Gastrocnemius medialis (tissue), 4 donors: ENCODE data around the gene PPDPF. TPM values are rescaled to one million over a fixed set of nuclear protein-coding genes. Genes with fewer than 3 reads are reported as not detected.

ENCODE experiments used
- ATAC-seq, 2 donors: fragments of 150-250 bp; one replicate each; pipeline ENCODE4 v1.9.1; 2016
- DNase-seq, 2 donors: peaks; one replicate each; pipeline ENCODE4 v3.0.0-alpha.2; 2019
- H3K27ac ChIP-seq, 4 donors: fragments of 200-600 bp; sonication (generic); 1 replicate in 1 of 4; 2 replicates in 3 of 4; pipeline ENCODE4 v1.5.1; 2016 to 2018; ENCODE audit warnings: mild to moderate bottlenecking in 2 of 4, moderate library complexity in 1 of 4
- H3K27me3 ChIP-seq, 3 donors: fragments of 200-600 bp; sonication (generic) in 2 of 3; 1 replicate in 1 of 3; 2 replicates in 2 of 3; pipeline versions ENCODE4 v1.5.1 to v1.6.0; 2016 to 2019; ENCODE audit warnings: mild to moderate bottlenecking in 1 of 3, moderate library complexity in 1 of 3
- H3K36me3 ChIP-seq, 2 donors: fragments of 200-600 bp; sonication (generic) in 1 of 2; one replicate each; pipeline ENCODE4 v1.5.1; 2017 to 2018
- H3K4me1 ChIP-seq, 2 donors: fragments of 200-600 bp; sonication (generic) in 1 of 2; one replicate each; pipeline ENCODE4 v1.5.1; 2016 to 2017; ENCODE audit warnings: mild to moderate bottlenecking in 2 of 2
- H3K4me3 ChIP-seq, 4 donors: fragments of 200-600 bp; sonication (generic) in 3 of 4; 1 replicate in 1 of 4; 2 replicates in 3 of 4; pipeline ENCODE4 v1.5.1; 2016 to 2019; ENCODE audit warnings: mild to moderate bottlenecking in 2 of 4
- H3K9me3 ChIP-seq, 3 donors: fragments of 200-600 bp; sonication (generic) in 2 of 3; 1 replicate in 1 of 3; 2 replicates in 2 of 3; pipeline ENCODE4 v1.5.1; 2016 to 2019
- CTCF ChIP-seq, 5 experiments: fragments of 450-650 bp in 3 of 5; fragments of 200-600 bp in 2 of 5; sonication (generic) in 2 of 5; IDR thresholded peaks in 4 of 5; conservative IDR thresholded peaks in 1 of 5; 1 replicate in 4 of 5; 2 replicates in 1 of 5; pipeline ENCODE4 v1.5.1; 2016 to 2019; ENCODE audit warnings: antibody characterized with exemption in 5 of 5, mild to moderate bottlenecking in 3 of 5, moderate library complexity in 3 of 5
- POLR2A ChIP-seq, 2 donors: fragments of 450-650 bp; IDR thresholded peaks; one replicate each; pipeline ENCODE4 v1.6.1; 2017; ENCODE audit warnings: antibody characterized with exemption in 2 of 2, mild to moderate bottlenecking in 2 of 2, moderate library complexity in 2 of 2
- in situ Hi-C, 4 donors: fragments of 200-750 bp; cut with MboI; loops; one replicate each; pipeline versions ENCODE4 v1.15.0 to v1.8.0; 2017; ENCODE audit warnings: low sequenced_read_pairs in 4 of 4
- intact Hi-C: fragments of 100-400 bp; cut with DNase I; formaldehyde crosslinking; loops from one replicate; pipeline ENCODE4 v1.15.1; 2023; ENCODE audit warnings: low total_unique reads
- total RNA-seq, 4 donors: library from RNA; depleted of rRNA; stranded (reverse); fragments of >200 nt; gene quantifications; one replicate each; pipeline versions ENCODE4 v1.1.0 to v1.2.3, GENCODE V29; 2016

PPDPF gene
- total RNA-seq, 4 donors from 2014 or later, result 50.2 to 207 (median 76.1) TPM

GRCh38 chr20:63525971-63526370 lies 5.4 kb downstream of the PPDPF start:
- no peaks in the 10 kb centered on the region for H3K9me3 ChIP-seq
- H3K27me3 ChIP-seq, result peaks cover 6 to 17% (median 12%) of the 10 kb centered on the region in 3 donors
- no peak overlapping the region for H3K4me3 ChIP-seq
- ATAC-seq, result no peak
- no peak for DNase-seq
- in situ Hi-C loops (loop anchor here in 1 of 4 donors (25.0 kb wide), 1 partner anchor 111 kb away; the partner anchor contains the start of gene GMEB2), intact Hi-C loops (no loop called here)
- H3K4me1 ChIP-seq, result peaks cover 8 to 16% of the 10 kb centered on the region in 2 donors
- TF ChIP-seq CTCF (IDR thresholded peaks at IDR 0.05 in 4 of 5, conservative IDR thresholded peaks at IDR 0.05 in 1 of 5) (no peak), POLR2A (IDR thresholded peaks at IDR 0.05) (no peak)
- H3K36me3 ChIP-seq, result no peaks in the 10 kb centered on the region
- H3K27ac ChIP-seq, result no peak overlapping the region

GRCh38 chr20:63527184-63527583 lies 6.6 kb downstream of the PPDPF start:
- TF ChIP-seq CTCF (IDR thresholded peaks at IDR 0.05 in 4 of 5, conservative IDR thresholded peaks at IDR 0.05 in 1 of 5) (no peak), POLR2A (IDR thresholded peaks at IDR 0.05) (no peak)
- Histone ChIP-seq H3K27me3 (peaks cover 6 to 17% (median 17%) of the 10 kb centered on the region in 3 donors), H3K36me3 (no peaks in the 10 kb centered on the region), H3K9me3 (no peaks in the 10 kb centered on the region), H3K4me3 (no peak overlapping the region), H3K4me1 (peaks cover under 1 to 5% of the 10 kb centered on the region in 2 donors), H3K27ac (no peak overlapping the region)
- ATAC-seq (no peak), DNase-seq (no peak)
- intact Hi-C loops (no loop called here), in situ Hi-C loops (loop anchor here in 1 of 4 donors (25.0 kb wide), 1 partner anchor 110 kb away; the partner anchor contains the start of gene GMEB2)

- peaks cover 23 to 35% (median 32%) of the 10 kb centered on the region in 3 donors for H3K27me3 ChIP-seq
- no peaks in the 10 kb centered on the region for H3K36me3 ChIP-seq
- no peaks in the 10 kb centered on the region for H3K9me3 ChIP-seq
- TF ChIP-seq CTCF (IDR thresholded peaks at IDR 0.05 in 4 of 5, conservative IDR thresholded peaks at IDR 0.05 in 1 of 5), result no peak
- no peak for TF ChIP-seq POLR2A (IDR thresholded peaks at IDR 0.05)
- in situ Hi-C loops, result loop anchor here in 1 of 4 donors (25.0 kb wide), 1 partner anchor 108 kb away; the partner anchor contains the start of gene GMEB2
- ATAC-seq (no peak), DNase-seq (no peak)
- no peaks in the 10 kb centered on the region for H3K4me1 ChIP-seq
- H3K27ac ChIP-seq, result no peak overlapping the region
- intact Hi-C loops, result no loop called here
- no peak overlapping the region for H3K4me3 ChIP-seq
Measured at GRCh38 chr20:63529180-63529860, 8.8 kb downstream of the PPDPF start.

- DNase-seq, result no peak
- Histone ChIP-seq H3K27me3 (peaks cover 31 to 43% (median 38%) of the 10 kb centered on the region in 3 donors), H3K9me3 (no peaks in the 10 kb centered on the region), H3K4me1 (no peaks in the 10 kb centered on the region), H3K27ac (no peak overlapping the region), H3K36me3 (no peaks in the 10 kb centered on the region), H3K4me3 (no peak overlapping the region)
- no peak for ATAC-seq
- TF ChIP-seq POLR2A (IDR thresholded peaks at IDR 0.05), result no peak
- TF ChIP-seq CTCF (IDR thresholded peaks at IDR 0.05 in 4 of 5, conservative IDR thresholded peaks at IDR 0.05 in 1 of 5), result no peak
- intact Hi-C loops (no loop called here), in situ Hi-C loops (loop anchor here in 1 of 4 donors (25.0 kb wide), 1 partner anchor 107 kb away; the partner anchor contains the start of gene GMEB2)
Measured at GRCh38 chr20:63529861-63530787, 9.6 kb downstream of the PPDPF start.
